HepG2 (cell line): ENCODE data around the gene TIAM2. TPM values are rescaled to one million over a fixed set of nuclear protein-coding genes. Genes with fewer than 3 reads are reported as not detected.
A peak's percentile ranks its signal among the peaks of the same experiment; 100 is the strongest.

ENCODE experiments used
- ATAC-seq: fragments of 200-7000 bp; cut with Tn5 transposase; 3 replicates; pipeline ENCODE4 v1.9.1; 2020; ENCODE audit warnings: mild to moderate bottlenecking, moderate library complexity
- BruUV-seq: library from RNA; stranded (reverse); fragments of 400-500 nt; replicated peaks from 2 replicates; lab custom pipeline; 2021; lab: Mats Ljungman, UMichigan
- CTCF ChIA-PET: fragments of 300-600 bp; formaldehyde crosslinking; extraction: SDS; loops from one replicate; lab custom pipeline; 2021; ENCODE audit warnings: low total read pairs, inconsistent platforms, low intra/inter-chr PET ratio; lab: Yijun Ruan, JAX
- POLR2A ChIA-PET: fragments of 350-600 bp; sonication (Branson Sonifier 250); formaldehyde crosslinking; loops from one replicate; lab custom pipeline; 2020; ENCODE audit warnings: antibody characterized with exemption, inconsistent platforms; lab: Yijun Ruan, JAX
- DNase-seq: peaks from one replicate; pipeline ENCODE4 v3.0.0-alpha.2; 2015; ENCODE audit warnings: low spot score
- FAIRE-seq: peaks from 3 replicates; lab custom pipeline; 2011; peaks lifted over from hg19 to GRCh38; lab: Jason Lieb, UNC
- H2AFZ ChIP-seq: one replicate; pipeline ENCODE4 v1.6.1; 2011; ENCODE audit warnings: low read length, inconsistent platforms
- H3K27ac ChIP-seq: fragments of 300-600 bp; 3 replicates; pipeline ENCODE4 v1.8.0; 2011; ENCODE audit warnings: mixed run types, mild to moderate bottlenecking, mixed read lengths, low read length, inconsistent platforms; ENCODE audit not compliant: insufficient read depth; ENCODE audit errors: extremely low read length
- H3K27me3 ChIP-seq, 2 experiments: fragments of 200-600 bp in 1 of 2; 2 replicates in 1 of 2; 3 replicates in 1 of 2; pipeline versions ENCODE4 v1.6.0 to v1.8.0; 2011; ENCODE audit warnings: low read length in 2 of 2, mild to moderate bottlenecking in 2 of 2, moderate library complexity in 2 of 2, inconsistent platforms in 1 of 2; ENCODE audit not compliant: insufficient read depth in 2 of 2, control insufficient read depth in 1 of 2
- H3K36me3 ChIP-seq, 2 experiments: fragments of 200-600 bp in 1 of 2; replicated peaks in 1 of 2; 2 replicates in 1 of 2; 3 replicates in 1 of 2; pipeline versions ENCODE4 v1.5.1 to v1.8.0; 2011; ENCODE audit warnings: low read length in 2 of 2, inconsistent platforms in 1 of 2; ENCODE audit not compliant: insufficient read depth in 2 of 2, control insufficient read depth in 1 of 2
- H3K4me1 ChIP-seq: 2 replicates; pipeline ENCODE4 v1.5.1; 2012; ENCODE audit warnings: low read length, inconsistent platforms; ENCODE audit not compliant: insufficient read depth
- H3K4me2 ChIP-seq: 2 replicates; pipeline ENCODE4 v1.6.0; 2011; ENCODE audit warnings: low read depth, low read length, inconsistent platforms
- H3K4me3 ChIP-seq, 3 experiments: fragments of 200-600 bp in 1 of 3; sonication (generic), shearing (Covaris generic) in 1 of 3; replicated peaks in 1 of 3; 2 replicates each; pipeline ENCODE4 v1.5.1; 2011 to 2016; ENCODE audit warnings: low read length in 3 of 3, inconsistent platforms in 2 of 3, low read depth in 2 of 3, mild to moderate bottlenecking in 2 of 3, control low read depth in 1 of 3, mixed read lengths in 1 of 3; ENCODE audit not compliant: insufficient read depth in 1 of 3
- H3K79me2 ChIP-seq: one replicate; pipeline ENCODE4 v1.6.1; 2011; ENCODE audit warnings: low read length, inconsistent platforms; ENCODE audit not compliant: insufficient read depth
- H3K9ac ChIP-seq: 2 replicates; pipeline ENCODE4 v1.6.0; 2011; ENCODE audit warnings: mild to moderate bottlenecking, low read depth, low read length, inconsistent platforms; ENCODE audit not compliant: insufficient read depth
- H3K9me3 ChIP-seq: 2 replicates; pipeline ENCODE4 v1.5.1; 2012; ENCODE audit warnings: mild to moderate bottlenecking, low read length
- H4K20me1 ChIP-seq: 2 replicates; pipeline ENCODE4 v1.6.0; 2011; ENCODE audit warnings: inconsistent platforms, mild to moderate bottlenecking, low read length, moderate library complexity; ENCODE audit not compliant: insufficient read depth
- FOXJ3 ChIP-seq: sonication (generic); formaldehyde crosslinking; IDR thresholded peaks from 2 replicates; pipeline ENCODE4 v1.4.0; 2020; ENCODE audit warnings: missing genetic modification reagents, mild to moderate bottlenecking, borderline replicate concordance
- HDAC2 ChIP-seq: sonication (generic); formaldehyde crosslinking; IDR thresholded peaks from 2 replicates; pipeline ENCODE4 v1.4.0; 2020; ENCODE audit warnings: missing genetic modification reagents
- IKZF4 ChIP-seq: sonication (generic); formaldehyde crosslinking; IDR thresholded peaks from 2 replicates; pipeline ENCODE4 v1.5.1; 2020; ENCODE audit warnings: borderline replicate concordance, mild to moderate bottlenecking, low read depth, missing genetic modification reagents; ENCODE audit errors: not compliant biosample characterization
- MYNN ChIP-seq: sonication (generic); formaldehyde crosslinking; IDR thresholded peaks from 2 replicates; pipeline ENCODE4 v1.4.0; 2020; ENCODE audit warnings: mild to moderate bottlenecking, low read depth, missing genetic modification reagents
- NCOR1 ChIP-seq: fragments of 200-600 bp; sonication (generic); IDR thresholded peaks from 2 replicates; pipeline ENCODE4 v1.7.0; 2017; ENCODE audit warnings: antibody characterized with exemption, low read length, borderline replicate concordance
- PLRG1 ChIP-seq: fragments of 450-650 bp; conservative IDR thresholded peaks from 2 replicates; pipeline ENCODE4 v1.6.1; 2016
- RFX5 ChIP-seq: IDR thresholded peaks from 2 replicates; pipeline ENCODE4 v1.6.1; 2011; ENCODE audit warnings: low read depth, low read length, improper control_type of control experiment
- XBP1 ChIP-seq: sonication (generic); formaldehyde crosslinking; IDR thresholded peaks from 2 replicates; pipeline ENCODE4 v1.5.0; 2020; ENCODE audit warnings: missing genetic modification reagents
- XRCC5 ChIP-seq: fragments of 200-400 bp; formaldehyde crosslinking; optimal IDR thresholded peaks from 2 replicates; pipeline ENCODE3; 2017; ENCODE audit warnings: mild to moderate bottlenecking, low read length
- ZNF484 ChIP-seq: sonication (generic); formaldehyde crosslinking; IDR thresholded peaks from 2 replicates; pipeline ENCODE4 v1.5.1; 2020; ENCODE audit warnings: mild to moderate bottlenecking, low read depth, missing genetic modification reagents, borderline replicate concordance
- ZNF816 ChIP-seq: sonication (generic); formaldehyde crosslinking; IDR thresholded peaks from 2 replicates; pipeline ENCODE4 v1.8.0; 2022; ENCODE audit warnings: missing genetic modification reagents, mild to moderate bottlenecking, borderline replicate concordance
- WGBS: methylation state at CpG from one replicate; pipeline ENCODE4 v1.1.6; 2017; ENCODE audit warnings: low lambda C conversion rate; 5-methylcytosine and 5-hydroxymethylcytosine counted together
- in situ Hi-C: cut with HindIII; loops from 2 replicates; pipeline ENCODE4 v1.10.0; 2017; ENCODE audit warnings: low pct_unique_long_range_greater_than_20kb; ENCODE audit not compliant: extremely low pct_ligation_motif_present
- intact Hi-C: fragments of 100-400 bp; cut with micrococcal nuclease; formaldehyde crosslinking; loops from one replicate; pipeline ENCODE4 v1.10.0; 2022; ENCODE audit not compliant: unreplicated experiment
- polyA plus RNA-seq, 8 experiments: library from polyadenylated mRNA; depleted of rRNA in 3 of 8; stranded (reverse) in 7 of 8; unstranded in 1 of 8; fragments of >200 nt; fragmentation: Illumina TruSeq in 4 of 8; extraction: Trizol in 4 of 8; gene quantifications; 2 replicates each; pipeline versions ENCODE4 v1.2.1 to v1.2.3, GENCODE V29; 2011 to 2016; ENCODE audit warnings: low read depth in 4 of 8, missing spikeins in 1 of 8, mixed read lengths in 1 of 8; ENCODE audit not compliant: insufficient read depth in 1 of 8
- total RNA-seq, 5 experiments: library from RNA; depleted of rRNA; stranded (reverse); fragments of >200 nt; fragmentation: Illumina TruSeq; extraction: Trizol; gene quantifications; 2 replicates each; pipeline ENCODE4 v1.2.3, GENCODE V29; 2016; ENCODE audit warnings: low read depth in 1 of 5
- TF ChIP-seq, protein P1 (sequence below): sonication (generic); formaldehyde crosslinking; IDR thresholded peaks from 2 replicates; pipeline ENCODE4 v1.5.0; 2020; ENCODE audit warnings: missing genetic modification reagents
- TF ChIP-seq, protein P2 (sequence below): sonication (generic); formaldehyde crosslinking; IDR thresholded peaks from 2 replicates; pipeline ENCODE4 v1.8.1; 2023; ENCODE audit warnings: missing genetic modification reagents, inconsistent platforms, borderline replicate concordance

Gene TIAM2
- total and polyA plus RNA-seq, 2 of the 13 experiments (the other 11 are each of a cell fraction or from before 2014, with no cell fraction given) = 4.1 to 4.5 TPM

DNA sequence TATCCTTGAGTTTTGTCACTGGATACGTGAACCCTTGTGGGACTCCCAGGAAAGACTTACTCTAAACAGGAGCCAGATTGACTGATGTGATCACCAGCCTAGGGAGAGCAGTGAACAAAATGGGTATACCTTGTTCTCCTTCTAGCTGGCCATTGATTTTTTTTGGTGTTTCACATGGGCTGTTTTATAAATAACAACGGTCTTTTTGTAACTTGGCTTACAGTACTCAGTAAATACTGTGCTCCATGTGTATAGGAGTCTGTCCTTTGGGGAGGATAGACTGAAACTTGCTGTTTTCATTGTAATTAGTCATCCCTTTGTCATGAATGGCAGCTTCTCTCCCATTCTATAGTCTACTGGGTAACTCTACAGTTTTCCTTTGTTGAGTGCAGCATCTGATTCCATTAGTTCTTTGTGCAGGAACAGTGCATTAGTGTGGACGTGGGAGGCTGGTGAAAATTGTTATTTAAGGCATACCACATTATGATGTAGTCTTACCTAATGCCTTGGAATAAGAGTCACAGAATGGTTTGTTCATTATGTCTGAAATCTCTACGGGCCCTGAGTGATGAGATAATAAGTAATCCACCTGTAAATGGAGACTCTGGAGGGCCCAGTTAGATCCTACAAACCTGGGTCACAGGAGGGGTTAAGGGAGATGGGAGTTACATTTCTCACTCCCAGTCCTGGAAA lies 89.5 kb downstream of the TIAM2 start:
- no peaks in the 10 kb centered on the region for H3K79me2 ChIP-seq
- H4K20me1 ChIP-seq = no peaks in the 10 kb centered on the region
- no peaks in the 10 kb centered on the region for H3K9me3 ChIP-seq
- no peaks in the 10 kb centered on the region; a peak in 1 of 5 replicates for H3K27me3 ChIP-seq
- FAIRE-seq (no peak), DNase-seq (peak; percentile 30), ATAC-seq (peak; percentile 50; the same call in 2 of the 3 replicates)
- H3K9ac ChIP-seq = no peak overlapping the region
- no TSS peak for BruUV-seq
- WGBS = 22% methylated on average over 4 of the region's 4 CpGs
- TF ChIP-seq IKZF4 (CRISPR knock-in tag) (no peak), HDAC2 (CRISPR knock-in tag) (no peak), FOXJ3 (CRISPR knock-in tag) (no peak), NCOR1 (no peak), ZNF484 (CRISPR knock-in tag) (no peak), XRCC5 (no peak), ZNF816 (CRISPR knock-in tag) (no peak), PLRG1 (no peak), XBP1 (CRISPR knock-in tag) (no peak), RFX5 (no peak), MYNN (no peak)
- TF ChIP-seq, protein P1, sequence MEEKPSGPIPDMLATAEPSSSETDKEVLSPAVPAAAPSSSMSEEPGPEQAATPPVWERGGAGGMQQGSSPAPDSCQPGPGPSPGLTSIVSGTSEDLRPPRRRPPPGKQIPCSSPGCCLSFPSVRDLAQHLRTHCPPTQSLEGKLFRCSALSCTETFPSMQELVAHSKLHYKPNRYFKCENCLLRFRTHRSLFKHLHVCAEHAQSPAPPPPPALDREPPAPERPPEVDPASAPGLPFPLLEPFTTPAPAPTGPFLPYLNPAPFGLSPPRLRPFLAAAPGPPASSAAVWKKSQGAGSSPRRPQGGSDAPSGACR (CRISPR knock-in tag) = no peak
- TF ChIP-seq, protein P2, sequence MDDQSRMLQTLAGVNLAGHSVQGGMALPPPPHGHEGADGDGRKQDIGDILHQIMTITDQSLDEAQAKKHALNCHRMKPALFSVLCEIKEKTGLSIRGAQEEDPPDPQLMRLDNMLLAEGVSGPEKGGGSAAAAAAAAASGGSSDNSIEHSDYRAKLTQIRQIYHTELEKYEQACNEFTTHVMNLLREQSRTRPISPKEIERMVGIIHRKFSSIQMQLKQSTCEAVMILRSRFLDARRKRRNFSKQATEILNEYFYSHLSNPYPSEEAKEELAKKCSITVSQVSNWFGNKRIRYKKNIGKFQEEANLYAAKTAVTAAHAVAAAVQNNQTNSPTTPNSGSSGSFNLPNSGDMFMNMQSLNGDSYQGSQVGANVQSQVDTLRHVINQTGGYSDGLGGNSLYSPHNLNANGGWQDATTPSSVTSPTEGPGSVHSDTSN (CRISPR knock-in tag) = no peak
- ChIA-PET POLR2A (no interaction called here), CTCF (no interaction called here)
- H3K4me3 ChIP-seq = no peak overlapping the region
- in situ Hi-C loops (no loop called here), intact Hi-C loops (loop anchor here (5.0 kb wide), 1 partner anchor 43 kb away; no protein-coding TSS in a partner anchor)
- H3K4me1 ChIP-seq = peaks cover 15% of the 10 kb centered on the region
- H3K27ac ChIP-seq = no peak overlapping the region
- H2AFZ ChIP-seq = no peak overlapping the region
- no peaks in the 10 kb centered on the region for H3K36me3 ChIP-seq
- 0 out of 2 replicates have a peak overlapping the region, but pooled peaks have one; percentile 9 for H3K4me2 ChIP-seq
